Neuron (in vitro differentiated cells): ENCODE results near the gene CST3.
"Not testable (repeated sequence)": the region's sequence is repeated elsewhere in the genome, so short reads cannot be mapped to it uniquely, and the experiment has no call there.

Source experiments
- H2AFZ ChIP-seq: one replicate; pipeline ENCODE4 v1.6.1; 2013; ENCODE audit warnings: low read depth, mild to moderate bottlenecking, inconsistent platforms, low read length, moderate library complexity
- H3K27me3 ChIP-seq: one replicate; pipeline ENCODE4 v1.6.1; 2013; ENCODE audit warnings: low read length; ENCODE audit not compliant: insufficient read depth
- H3K36me3 ChIP-seq: one replicate; pipeline ENCODE4 v1.6.1; 2013; ENCODE audit warnings: low read length; ENCODE audit not compliant: insufficient read depth
- H3K4me1 ChIP-seq: one replicate; pipeline ENCODE4 v1.6.1; 2013; ENCODE audit warnings: low read length; ENCODE audit not compliant: insufficient read depth
- H3K4me3 ChIP-seq: 2 replicates; pipeline ENCODE4 v1.5.1; 2013; ENCODE audit warnings: mild to moderate bottlenecking, low read length, moderate library complexity
- H3K9me3 ChIP-seq: one replicate; pipeline ENCODE4 v1.6.1; 2013; ENCODE audit warnings: low read length

The CST3 gene

DNA sequence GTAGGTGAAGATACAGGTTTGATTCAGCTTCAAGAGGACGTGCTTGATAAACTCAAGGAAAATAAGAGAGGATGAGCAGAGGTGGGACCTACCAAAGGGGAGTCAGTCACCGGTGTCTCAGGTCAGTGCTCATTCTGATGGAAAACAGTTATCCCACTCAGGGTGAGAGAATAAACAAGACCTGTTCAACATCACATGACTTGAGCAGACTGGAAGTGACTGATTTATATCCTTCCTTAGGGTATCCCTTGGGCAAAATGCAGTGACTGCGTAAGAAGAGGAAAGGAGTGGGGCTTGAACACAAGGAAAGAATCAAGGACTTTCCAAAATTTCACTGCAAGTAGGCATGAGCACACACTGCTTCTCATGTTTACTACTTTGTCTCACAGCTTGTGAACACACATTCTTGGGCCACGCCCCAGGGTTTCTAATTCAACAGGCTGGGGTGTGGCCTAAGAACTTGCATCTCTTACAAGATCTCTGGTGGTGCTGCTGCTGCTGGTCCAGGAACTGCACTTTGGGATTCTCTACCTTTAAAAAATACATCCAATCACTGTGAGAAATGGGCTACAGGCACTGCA lies 11.6 kb downstream of the CST3 start:
- peaks cover 6% of the 10 kb centered on the region for H3K4me1 ChIP-seq

DNA sequence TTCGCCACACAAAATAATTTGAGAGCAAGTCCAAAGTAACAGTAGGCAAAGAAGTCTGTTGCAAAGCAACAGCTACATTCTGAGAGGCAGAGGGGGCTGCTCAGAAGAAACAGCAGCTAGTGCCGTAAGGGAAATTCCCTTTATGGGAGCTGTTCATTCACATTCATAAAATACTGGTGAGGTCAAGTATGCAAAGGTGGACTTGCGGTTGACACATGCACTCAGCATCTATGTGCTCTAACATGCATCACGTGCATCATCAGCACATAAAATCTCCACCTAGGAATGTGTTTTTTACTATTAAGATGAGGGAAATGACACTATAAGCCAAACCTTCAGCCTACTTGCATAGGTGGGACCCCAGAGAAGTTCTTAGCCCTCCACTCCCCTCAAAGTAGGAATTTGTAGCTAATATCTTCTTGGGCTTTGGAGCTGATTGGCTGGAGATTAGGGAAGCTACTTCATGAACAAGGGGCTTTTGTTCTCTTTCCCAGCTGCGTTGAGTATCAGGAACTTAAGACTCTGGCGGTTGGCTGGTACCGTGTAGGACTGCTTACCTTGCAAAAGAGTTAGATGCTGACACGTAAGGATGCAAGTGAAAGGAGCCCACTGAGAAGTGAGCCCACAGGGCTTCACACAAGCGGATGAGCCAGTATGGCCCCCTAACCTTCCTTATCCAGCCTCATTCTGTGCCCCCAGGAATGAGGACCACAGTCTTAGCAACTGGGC lies 12.4 kb downstream of the CST3 start:
- H3K36me3 ChIP-seq = no peaks in the 10 kb centered on the region
- no peak overlapping the region for H3K4me3 ChIP-seq
- no peaks in the 10 kb centered on the region for H3K27me3 ChIP-seq
- H2AFZ ChIP-seq = no peak overlapping the region
- H3K9me3 ChIP-seq = no peaks in the 10 kb centered on the region
- H3K4me1 ChIP-seq = peaks cover 6% of the 10 kb centered on the region

More for the DNA sequence above, 11.6 kb downstream of the CST3 start:
- Histone ChIP-seq H3K4me3 (no peak overlapping the region), H3K27me3 (no peaks in the 10 kb centered on the region), H3K9me3 (no peaks in the 10 kb centered on the region), H3K36me3 (no peaks in the 10 kb centered on the region), H2AFZ (no peak overlapping the region)

DNA sequence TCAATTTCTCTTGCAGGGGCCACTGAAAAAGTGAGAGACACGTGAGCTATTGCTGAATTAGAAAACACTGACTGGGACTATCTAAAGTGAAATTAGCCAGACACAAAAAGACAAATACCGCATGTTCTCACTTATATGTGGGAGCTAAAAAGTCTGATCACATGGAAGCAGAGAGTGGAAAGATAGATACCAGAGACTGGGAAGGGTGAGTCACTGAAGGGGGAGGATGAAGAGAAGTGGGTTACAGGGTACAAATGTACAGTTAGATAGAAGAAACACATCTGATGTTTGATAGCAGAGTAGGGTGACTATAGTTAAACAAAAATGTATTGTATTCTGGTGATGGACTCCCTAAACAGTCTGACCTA lies 13.4 kb downstream of the CST3 start:
- peaks cover 6% of the 10 kb centered on the region for H3K4me1 ChIP-seq
- no peaks in the 10 kb centered on the region for H3K27me3 ChIP-seq
- no peaks in the 10 kb centered on the region for H3K9me3 ChIP-seq
- H3K36me3 ChIP-seq = no peaks in the 10 kb centered on the region
- no peak overlapping the region for H2AFZ ChIP-seq
- H3K4me3 ChIP-seq = no peak overlapping the region

DNA sequence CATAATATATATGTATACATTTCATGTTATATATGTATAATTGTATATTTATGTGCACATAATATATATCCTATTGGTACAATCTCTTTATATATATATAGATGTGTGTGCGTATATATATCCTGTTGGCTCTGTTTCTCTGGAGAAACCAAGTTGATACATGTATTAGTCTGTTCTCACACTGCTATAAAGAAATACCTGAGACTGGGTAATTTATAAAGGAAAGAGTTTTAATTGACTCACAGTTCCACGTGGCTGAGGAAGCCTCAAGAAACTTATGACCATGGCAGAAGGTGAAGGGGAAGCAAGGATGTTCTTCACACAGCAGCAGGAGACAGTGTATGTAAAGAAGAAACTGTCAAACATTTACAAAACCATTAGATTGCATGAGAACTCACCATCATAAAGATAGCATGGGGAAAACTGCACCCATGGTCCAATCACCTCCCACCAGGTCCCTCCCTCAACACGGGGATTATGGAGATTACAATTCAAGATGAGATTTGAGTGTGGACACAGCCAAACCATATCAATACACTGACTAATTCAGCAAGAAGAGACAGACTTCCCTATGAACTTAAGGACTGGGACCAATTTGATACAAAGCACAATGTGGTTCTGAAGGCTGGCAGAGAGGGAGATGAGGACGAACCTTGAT lies 14.0 kb downstream of the CST3 start:
- Histone ChIP-seq H2AFZ (no peak overlapping the region), H3K4me1 (peaks cover 6% of the 10 kb centered on the region), H3K4me3 (no peak overlapping the region), H3K27me3 (no peaks in the 10 kb centered on the region), H3K36me3 (no peaks in the 10 kb centered on the region), H3K9me3 (no peaks in the 10 kb centered on the region)

DNA sequence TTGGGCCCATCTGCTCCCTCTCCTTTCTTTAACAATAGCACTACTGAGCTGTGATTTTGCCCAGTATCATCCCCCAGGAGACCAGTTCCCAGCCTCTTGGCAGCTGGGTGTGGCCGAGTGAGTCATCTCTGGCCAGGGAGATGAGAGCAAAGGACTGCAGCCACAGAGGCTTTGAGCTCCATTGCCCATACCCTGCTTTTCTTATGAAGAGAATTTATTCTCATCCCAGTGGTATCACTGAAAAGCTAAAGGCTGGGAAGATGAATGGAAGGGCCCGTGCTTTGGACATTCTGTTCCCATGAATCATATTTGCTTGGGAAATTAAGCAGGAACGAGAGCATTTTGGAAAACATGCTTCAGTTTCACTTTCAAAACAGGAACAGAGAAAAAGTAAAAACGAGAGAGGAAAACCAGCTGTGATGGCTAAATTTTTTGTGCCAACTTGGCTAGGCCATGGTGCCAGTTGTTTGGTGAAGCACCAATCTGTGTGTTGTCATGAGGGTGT lies 14.9 kb downstream of the CST3 start:
- Histone ChIP-seq H2AFZ (no peak overlapping the region), H3K36me3 (no peaks in the 10 kb centered on the region), H3K27me3 (no peaks in the 10 kb centered on the region), H3K4me1 (peaks cover 6% of the 10 kb centered on the region), H3K9me3 (no peaks in the 10 kb centered on the region), H3K4me3 (no peak overlapping the region)

DNA sequence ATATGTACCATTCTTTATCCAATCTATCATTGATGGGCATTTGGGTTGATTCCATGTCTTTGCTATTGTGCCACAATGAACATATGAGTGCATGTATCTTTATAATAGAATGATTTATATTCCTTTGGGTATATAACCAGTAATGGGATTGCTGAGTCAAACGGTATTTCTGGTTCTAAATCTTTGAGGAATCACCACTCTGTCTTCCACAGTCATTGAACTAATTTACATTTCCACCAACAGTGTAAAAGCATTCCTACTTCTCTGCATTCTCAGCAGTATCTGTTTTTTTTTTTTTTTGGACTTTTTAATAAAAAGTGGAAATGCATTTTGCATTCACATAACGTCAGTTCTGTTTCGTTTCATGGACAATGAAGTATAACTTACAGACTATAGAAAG lies 15.4 kb downstream of the CST3 start:
- H3K9me3 ChIP-seq, H3K4me3 ChIP-seq, H3K27me3 ChIP-seq, H3K4me1 ChIP-seq, H2AFZ ChIP-seq, H3K36me3 ChIP-seq: not testable (repeated sequence)

DNA sequence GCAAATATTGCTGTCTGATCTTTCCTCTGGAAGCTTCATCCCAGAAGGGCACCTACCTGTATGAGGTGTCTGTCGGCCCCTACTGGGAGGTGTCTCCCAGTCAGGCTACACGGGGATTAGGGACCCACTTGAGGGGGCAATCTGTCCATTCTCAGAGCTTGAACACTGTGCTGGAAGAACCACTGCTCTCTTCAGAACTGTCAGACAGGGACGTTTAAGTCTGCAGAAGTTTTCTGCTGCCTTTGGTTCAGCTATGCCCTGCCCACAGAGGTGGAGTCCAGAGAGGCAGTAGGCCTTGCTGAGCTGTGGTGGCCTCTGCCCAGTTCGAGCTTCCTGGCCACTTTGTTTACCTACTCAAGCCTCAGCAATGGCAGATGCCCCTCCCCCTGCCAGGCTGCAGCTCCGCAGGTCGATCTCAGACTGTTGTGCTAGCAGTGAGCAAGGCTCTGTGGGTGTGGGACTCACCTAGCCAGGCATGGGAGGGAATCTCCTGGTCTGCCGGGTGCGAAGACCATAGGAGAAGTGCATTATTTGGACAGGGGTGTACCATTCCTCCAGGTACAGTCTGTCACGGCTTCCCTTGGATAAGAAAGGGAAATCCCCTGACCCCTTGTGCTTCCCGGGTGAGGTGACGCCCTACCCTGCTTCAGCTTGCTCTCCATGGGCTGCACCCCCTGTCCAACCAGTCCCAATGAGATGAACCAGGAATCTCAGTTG lies 16.9 kb downstream of the CST3 start:
- not testable (repeated sequence) for H3K27me3 ChIP-seq, H2AFZ ChIP-seq, H3K9me3 ChIP-seq, H3K36me3 ChIP-seq, H3K4me1 ChIP-seq, H3K4me3 ChIP-seq

DNA sequence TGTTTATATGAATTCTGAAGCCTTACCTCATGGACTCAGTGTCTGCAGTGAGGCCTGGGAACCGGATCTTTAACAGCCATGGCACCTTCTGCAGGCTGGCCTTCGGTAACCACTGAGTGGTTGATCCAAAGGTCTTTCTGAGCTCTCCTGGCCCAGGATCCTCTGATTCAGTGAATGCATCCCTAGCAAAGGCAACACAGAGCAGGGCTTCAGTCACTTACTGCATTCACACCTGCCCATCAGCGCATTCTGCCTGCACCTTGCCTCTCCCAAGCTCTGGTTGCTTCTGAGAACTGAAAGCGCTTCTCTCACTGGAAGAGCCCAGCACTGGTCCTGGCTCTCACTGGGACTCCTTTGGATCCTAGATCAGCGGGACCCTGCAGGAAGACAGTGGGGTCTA lies 23.6 kb downstream of the CST3 start:
- Histone ChIP-seq H3K4me3 (no peak overlapping the region), H2AFZ (no peak overlapping the region), H3K4me1 (no peaks in the 10 kb centered on the region), H3K36me3 (no peaks in the 10 kb centered on the region), H3K27me3 (peaks cover 2% of the 10 kb centered on the region), H3K9me3 (no peaks in the 10 kb centered on the region)

DNA sequence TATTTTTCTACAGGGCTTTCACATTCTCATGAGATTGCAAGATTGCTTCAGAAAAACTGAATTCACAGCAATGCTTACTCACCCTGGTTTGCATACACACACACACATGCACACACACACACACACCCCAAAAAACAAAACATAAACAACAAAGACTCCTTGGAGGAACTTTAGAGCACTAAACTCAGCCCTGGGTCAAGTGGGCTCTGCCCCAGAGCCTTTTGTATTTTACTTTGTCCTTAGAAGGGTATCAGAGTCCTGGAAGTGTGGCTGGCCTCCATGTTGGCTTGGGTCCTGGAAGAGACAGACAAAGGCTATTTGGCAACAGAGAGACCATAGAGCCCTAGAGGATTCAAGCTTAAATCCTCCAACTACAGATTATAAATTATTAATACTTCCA lies 24.1 kb downstream of the CST3 start:
- Histone ChIP-seq H3K36me3 (no peaks in the 10 kb centered on the region), H3K4me3 (no peak overlapping the region), H3K9me3 (no peaks in the 10 kb centered on the region), H3K27me3 (peaks cover 2% of the 10 kb centered on the region), H3K4me1 (no peaks in the 10 kb centered on the region), H2AFZ (no peak overlapping the region)

DNA sequence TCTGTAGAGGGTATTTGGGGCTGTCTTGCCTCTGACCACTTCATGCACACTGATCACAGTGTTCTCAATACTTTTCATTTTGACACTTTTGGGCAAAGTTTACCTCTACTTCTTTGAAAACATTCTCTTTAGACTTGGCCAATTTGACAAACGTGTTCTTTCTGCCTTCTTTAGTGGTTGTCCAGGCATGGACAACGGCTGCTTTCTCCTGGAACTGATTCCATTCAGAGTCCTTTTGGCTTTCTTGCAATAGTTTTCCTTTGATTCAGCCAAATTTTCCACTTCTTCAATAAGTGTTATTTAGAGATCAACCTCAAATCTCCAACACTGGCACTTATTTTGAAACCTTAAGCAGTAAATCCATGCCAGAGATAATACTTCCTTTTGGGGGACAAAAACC lies 25.4 kb downstream of the CST3 start:
- Histone ChIP-seq H3K9me3 (no peaks in the 10 kb centered on the region), H2AFZ (no peak overlapping the region), H3K4me3 (no peak overlapping the region), H3K36me3 (no peaks in the 10 kb centered on the region), H3K27me3 (peaks cover 11% of the 10 kb centered on the region), H3K4me1 (no peaks in the 10 kb centered on the region)

DNA sequence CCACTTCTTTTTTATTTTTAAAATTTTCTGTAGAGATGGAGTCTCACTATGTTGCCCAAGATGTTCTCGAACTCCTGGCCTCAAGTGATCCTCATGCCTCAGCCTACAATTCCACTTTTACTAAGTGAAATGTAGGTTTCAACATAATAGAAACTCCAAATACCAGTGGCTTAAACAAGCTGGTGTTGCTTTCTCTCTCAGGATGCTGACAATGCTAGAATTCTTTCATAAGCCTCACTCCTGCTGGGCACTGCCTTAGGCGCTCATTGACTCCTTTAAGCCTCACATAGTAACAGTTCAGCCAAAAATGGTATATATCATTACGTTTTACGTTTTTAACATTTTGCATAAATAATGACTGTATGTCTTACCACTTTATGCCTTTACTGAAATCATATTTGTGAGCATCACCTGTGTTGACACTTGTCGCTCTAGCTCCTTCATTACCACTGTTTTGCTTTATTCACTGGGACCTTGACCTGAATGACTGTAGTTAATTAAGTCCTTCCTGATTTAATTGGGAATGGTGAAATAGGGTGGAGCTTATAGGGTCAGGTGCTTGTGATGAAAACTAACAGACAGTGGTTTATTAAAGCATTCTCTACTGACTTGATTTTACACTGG lies 28.2 kb downstream of the CST3 start:
- Histone ChIP-seq H3K36me3 (no peaks in the 10 kb centered on the region), H3K4me3 (no peak overlapping the region), H3K27me3 (peaks cover 11% of the 10 kb centered on the region), H2AFZ (no peak overlapping the region), H3K4me1 (no peaks in the 10 kb centered on the region), H3K9me3 (no peaks in the 10 kb centered on the region)

DNA sequence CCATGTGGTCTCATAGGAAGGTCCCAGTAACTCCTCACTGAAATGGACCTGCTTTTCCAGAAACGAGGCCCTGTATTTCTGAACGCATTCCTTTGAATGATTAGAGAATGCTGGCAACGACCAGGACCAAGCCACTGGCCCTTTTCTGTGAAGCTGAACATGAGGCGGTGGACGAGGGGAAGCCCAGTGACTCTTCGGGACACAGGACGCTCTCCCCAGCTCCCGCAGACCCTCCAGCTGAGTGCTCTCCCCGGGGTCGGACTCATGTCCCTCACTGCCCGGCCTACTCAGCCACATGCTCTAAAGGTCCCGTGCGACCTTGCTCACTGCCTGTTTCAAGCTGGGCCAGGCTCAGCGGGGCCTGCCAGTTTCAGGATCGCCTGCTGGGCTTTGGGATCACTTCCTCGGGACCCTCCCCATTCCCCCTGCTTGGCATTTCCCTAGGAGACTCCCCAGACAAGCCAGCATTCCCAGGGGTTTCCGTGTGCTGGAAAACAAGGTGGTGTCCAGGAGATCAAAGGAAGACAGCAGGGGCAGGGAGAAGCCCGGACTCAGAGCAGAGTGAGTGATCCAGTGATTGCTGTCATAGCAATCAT lies 29.4 kb downstream of the CST3 start:
- H3K9me3 ChIP-seq = no peaks in the 10 kb centered on the region
- no peaks in the 10 kb centered on the region for H3K36me3 ChIP-seq
- H3K4me1 ChIP-seq = no peaks in the 10 kb centered on the region
- H3K4me3 ChIP-seq = no peak overlapping the region
- peaks cover 11% of the 10 kb centered on the region for H3K27me3 ChIP-seq
- no peak overlapping the region for H2AFZ ChIP-seq
